GM12865 (cell line): Measurements from ENCODE around the gene RHBDF2.

Source experiments
- DNase-seq: peaks from one replicate; pipeline ENCODE4 v3.0.0; 2010; ENCODE audit warnings: low read depth
- H3K4me3 ChIP-seq: 2 replicates; pipeline ENCODE4 v1.5.1; 2011; ENCODE audit warnings: mild to moderate bottlenecking, low read depth, low read length, control low read depth
- CTCF ChIP-seq: IDR thresholded peaks from 2 replicates; pipeline ENCODE4 v1.5.1; 2011; ENCODE audit warnings: low read length, control low read depth, low read depth, inconsistent platforms; ENCODE audit not compliant: insufficient read depth; ENCODE audit errors: missing control alignments

The RHBDF2 gene

GRCh38 chr17:76437467-76438402, 63.5 kb downstream of the RHBDF2 start:
- DNase-seq = no peak

DNA sequence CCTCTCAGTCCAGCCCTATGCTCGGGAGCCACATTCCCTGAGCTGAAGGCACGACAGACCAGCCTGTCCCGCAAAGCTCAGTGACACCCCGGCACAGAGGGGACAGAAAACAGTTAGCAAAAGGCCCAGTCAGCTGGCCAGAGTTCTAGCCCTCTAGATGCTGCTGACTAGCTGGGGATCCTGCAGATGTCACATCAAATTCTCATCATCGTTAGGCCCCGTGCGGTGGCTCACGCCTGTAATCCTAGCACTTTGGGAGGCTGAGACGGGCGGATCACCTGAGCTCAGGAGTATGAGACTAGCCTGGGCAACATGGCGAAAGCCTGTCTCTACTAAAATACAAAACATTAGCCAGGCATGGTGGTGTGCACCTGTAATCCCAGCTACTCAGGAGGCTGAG, 65.5 kb downstream of the RHBDF2 start:
- no peak overlapping the region for H3K4me3 ChIP-seq
- no peak for DNase-seq
- no peak for TF ChIP-seq CTCF

More at GRCh38 chr17:76437467-76438402, 63.5 kb downstream of the RHBDF2 start:
- no peak for TF ChIP-seq CTCF
- H3K4me3 ChIP-seq = no peak overlapping the region

DNA sequence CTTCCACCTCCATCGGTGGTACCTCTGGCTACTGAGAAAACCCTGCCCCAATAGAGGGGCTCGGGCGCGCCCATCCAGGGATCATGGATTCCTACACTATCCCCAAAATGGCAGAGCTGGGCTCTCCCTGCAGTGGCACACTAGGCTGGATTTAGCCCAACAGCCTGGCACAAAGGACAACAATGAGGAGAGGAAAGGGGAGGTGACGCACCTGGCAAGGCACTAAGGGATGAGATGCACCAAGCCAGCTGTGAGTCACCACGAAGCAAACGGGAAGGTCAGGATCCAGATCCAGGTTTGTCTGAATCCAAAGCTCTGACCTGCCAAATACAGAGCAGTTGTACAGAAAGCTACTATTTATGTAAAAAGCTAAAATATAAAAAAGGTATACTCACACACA, 66.4 kb downstream of the RHBDF2 start:
- no peak overlapping the region for H3K4me3 ChIP-seq
- TF ChIP-seq CTCF = no peak
- no peak for DNase-seq

- no peak for TF ChIP-seq CTCF
- no peak for DNase-seq
- H3K4me3 ChIP-seq = no peak overlapping the region
Observed at GRCh38 chr17:76433693-76434092, 67.5 kb downstream of the RHBDF2 start.

GRCh38 chr17:76432712-76433336, 68.4 kb downstream of the RHBDF2 start:
- DNase-seq = peak; percentile 53
- peak; percentile 56 for TF ChIP-seq CTCF

GRCh38 chr17:76432004-76432403, 69.2 kb downstream of the RHBDF2 start:
- H3K4me3 ChIP-seq = no peak overlapping the region
- TF ChIP-seq CTCF = no peak

More at GRCh38 chr17:76432712-76433336, 68.4 kb downstream of the RHBDF2 start:
- no peak overlapping the region for H3K4me3 ChIP-seq

More at GRCh38 chr17:76432004-76432403, 69.2 kb downstream of the RHBDF2 start:
- no peak for DNase-seq
